GM19467 (cell line): ENCODE measurements around the gene IRS1.

ENCODE experiments used
- ATAC-seq: cut with Tn5 transposase; IDR thresholded peaks from one replicate; pipeline ENCODE4 v1.9.1; 2021; ENCODE audit warnings: mild to moderate bottlenecking, moderate library complexity; ENCODE audit not compliant: unreplicated experiment

IRS1 gene

GRCh38 chr2:226760412-226761194, 39.0 kb downstream of the IRS1 start:
- ATAC-seq: no peak

- ATAC-seq: no peak
Measured at GRCh38 chr2:226759768-226760167, 39.9 kb downstream of the IRS1 start.

- ATAC-seq: no peak
Measured at GRCh38 chr2:226758921-226759640, 40.5 kb downstream of the IRS1 start.

- ATAC-seq: no peak
Measured at GRCh38 chr2:226756131-226756530, 43.5 kb downstream of the IRS1 start.

- no peak for ATAC-seq
Measured at GRCh38 chr2:226755631-226756030, 44.0 kb downstream of the IRS1 start.

GRCh38 chr2:226754821-226755604, 44.6 kb downstream of the IRS1 start:
- ATAC-seq: no peak

- no peak for ATAC-seq
Measured at GRCh38 chr2:226752887-226753286, 46.7 kb downstream of the IRS1 start.

- ATAC-seq: no peak
Measured at GRCh38 chr2:226747288-226747687, 52.3 kb downstream of the IRS1 start.

GRCh38 chr2:226746196-226746800, 53.3 kb downstream of the IRS1 start:
- no peak for ATAC-seq

GRCh38 chr2:226743915-226744314, 55.7 kb downstream of the IRS1 start:
- no peak for ATAC-seq

- no peak for ATAC-seq
Measured at GRCh38 chr2:226742347-226742746, 57.3 kb downstream of the IRS1 start.

GRCh38 chr2:226740039-226740648, 59.5 kb downstream of the IRS1 start:
- no peak for ATAC-seq

GRCh38 chr2:226739545-226740030, 60.0 kb downstream of the IRS1 start:
- ATAC-seq: no peak

GRCh38 chr2:226738821-226739544, 60.6 kb downstream of the IRS1 start:
- ATAC-seq: no peak

GRCh38 chr2:226738191-226738820, 61.3 kb downstream of the IRS1 start:
- no peak for ATAC-seq

GRCh38 chr2:226736382-226736781, 63.2 kb downstream of the IRS1 start:
- ATAC-seq: no peak

GRCh38 chr2:226733927-226734564, 65.6 kb downstream of the IRS1 start:
- no peak for ATAC-seq

GRCh38 chr2:226733189-226733858, 66.3 kb downstream of the IRS1 start:
- ATAC-seq: no peak
